ENCODE data around the gene MT1H. TPM values are rescaled to one million over a fixed set of nuclear protein-coding genes. Genes with fewer than 3 reads are reported as not detected.

Gene MT1H
- total RNA-seq, 3 donors from 2014 or later = not detected

DNA sequence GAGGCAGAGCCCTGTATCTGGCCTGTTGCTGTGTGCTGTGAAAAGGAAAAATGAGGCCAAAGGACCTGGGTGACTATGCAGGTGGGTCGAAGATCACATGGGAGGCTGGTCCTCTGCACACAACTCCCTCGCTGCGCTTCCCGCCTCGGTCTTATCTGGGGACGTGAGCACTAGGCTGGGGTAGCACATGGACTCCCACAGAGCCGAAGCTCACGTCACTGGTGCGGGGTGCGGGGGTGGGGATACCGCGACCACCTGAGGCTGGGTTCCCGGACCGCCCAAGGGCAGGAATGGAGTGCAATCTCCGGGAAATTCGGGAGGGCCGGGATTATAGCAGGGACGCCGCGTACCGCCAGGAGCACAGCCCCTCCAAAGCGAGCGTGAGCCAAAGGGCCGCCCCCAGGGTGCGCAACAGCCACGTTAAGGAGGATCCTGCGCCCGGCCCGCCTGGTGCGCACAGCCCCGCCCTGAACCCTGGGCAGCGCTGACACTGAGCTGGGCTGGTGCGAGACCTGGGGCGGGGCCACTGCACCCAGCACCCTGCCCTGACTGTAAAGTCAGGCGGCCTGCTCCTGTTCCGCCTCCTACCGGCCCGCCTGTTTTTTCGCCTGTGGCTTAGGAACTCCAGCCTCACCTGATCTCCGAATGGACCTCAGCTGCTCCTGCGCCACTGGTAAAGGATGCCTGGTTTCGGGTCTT, 26.4 kb upstream of the MT1H start:
- no peak for TF ChIP-seq POLR2A (IDR thresholded peaks at IDR 0.05)
- TF ChIP-seq CTCF (IDR thresholded peaks at IDR 0.05) = peak; percentile 28 to 29 (median 28)
- TF ChIP-seq POLR2AphosphoS5 (IDR thresholded peaks at IDR 0.05) = peak in 1 of 3 donors; percentile 75

DNA sequence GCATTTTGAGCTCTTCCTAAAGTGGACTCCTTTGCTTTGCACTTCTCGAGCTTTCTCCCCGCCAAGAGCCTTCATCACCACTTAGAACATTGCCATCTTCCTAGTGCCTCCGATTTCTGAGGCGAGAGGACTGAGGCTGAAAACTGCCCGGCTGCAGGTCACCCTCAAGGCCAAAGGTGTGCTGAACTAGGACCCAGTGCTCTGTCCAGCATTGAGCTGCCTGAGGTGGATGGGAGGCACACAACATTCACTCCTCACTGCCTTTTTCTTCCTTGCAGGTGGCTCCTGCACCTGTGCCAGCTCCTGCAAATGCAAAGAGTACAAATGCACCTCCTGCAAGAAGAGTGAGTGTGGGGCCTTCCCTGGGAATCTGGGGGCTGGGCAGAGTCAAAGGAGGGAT, 25.8 kb upstream of the MT1H start:
- peak overlapping the region in 1 of 2 donors; percentile 80 for H3K27ac ChIP-seq
- H3K36me3 ChIP-seq = no peaks in the 10 kb centered on the region
- intact Hi-C loops (cut with DNase I; ENCODE audit: low total_unique reads) = no loop called here
- no peaks in the 10 kb centered on the region for H3K4me1 ChIP-seq
- no peaks in the 10 kb centered on the region for H3K27me3 ChIP-seq
- no peak for TF ChIP-seq POLR2AphosphoS5 (IDR thresholded peaks at IDR 0.05)
- DNase-seq (ENCODE audit: low spot score in 2 of 2) = no peak
- peak overlapping the region in 2 of 3 donors; percentile 51 to 64 for H3K4me3 ChIP-seq
- no peaks in the 10 kb centered on the region for H3K9me3 ChIP-seq

More for the DNA sequence above, 26.4 kb upstream of the MT1H start:
- intact Hi-C loops (cut with DNase I; ENCODE audit: low total_unique reads) = no loop called here
- Histone ChIP-seq H3K36me3 (no peaks in the 10 kb centered on the region), H3K27ac (peak overlapping the region in 1 of 2 donors; percentile 80), H3K9me3 (no peaks in the 10 kb centered on the region), H3K27me3 (peaks cover 0 to 4% of the 10 kb centered on the region in 2 donors), H3K4me3 (peak overlapping the region; percentile 9 to 64 (median 51)), H3K4me1 (no peaks in the 10 kb centered on the region)
- DNase-seq (ENCODE audit: low spot score in 2 of 2) = peak; percentile 59 to 75

- H3K4me1 ChIP-seq = no peaks in the 10 kb centered on the region
- no peak for DNase-seq (ENCODE audit: low spot score in 2 of 2)
- no peaks in the 10 kb centered on the region for H3K36me3 ChIP-seq
- no peak overlapping the region for H3K4me3 ChIP-seq
- H3K27me3 ChIP-seq = no peaks in the 10 kb centered on the region
- TF ChIP-seq CTCF (IDR thresholded peaks at IDR 0.05) (no peak), POLR2AphosphoS5 (IDR thresholded peaks at IDR 0.05) (no peak), POLR2A (IDR thresholded peaks at IDR 0.05) (no peak)
- H3K9me3 ChIP-seq = no peaks in the 10 kb centered on the region
- intact Hi-C loops (cut with DNase I; ENCODE audit: low total_unique reads) = no loop called here
- no peak overlapping the region for H3K27ac ChIP-seq
Measured at GRCh38 chr16:56645311-56645710, 24.3 kb upstream of the MT1H start.

GRCh38 chr16:56645838-56646237, 23.8 kb upstream of the MT1H start:
- intact Hi-C loops (cut with DNase I; ENCODE audit: low total_unique reads) = no loop called here
- no peaks in the 10 kb centered on the region for H3K27me3 ChIP-seq

GRCh38 chr16:56647641-56648431, 21.8 kb upstream of the MT1H start:
- intact Hi-C loops (cut with DNase I; ENCODE audit: low total_unique reads) = no loop called here
- no peak for TF ChIP-seq CTCF (IDR thresholded peaks at IDR 0.05)
- no peak for TF ChIP-seq POLR2A (IDR thresholded peaks at IDR 0.05)
- no peak for TF ChIP-seq POLR2AphosphoS5 (IDR thresholded peaks at IDR 0.05)
- no peaks in the 10 kb centered on the region for H3K36me3 ChIP-seq
- H3K27me3 ChIP-seq = no peaks in the 10 kb centered on the region
- H3K4me3 ChIP-seq = no peak overlapping the region
- no peaks in the 10 kb centered on the region for H3K4me1 ChIP-seq
- no peak for DNase-seq (ENCODE audit: low spot score in 2 of 2)
- H3K27ac ChIP-seq = no peak overlapping the region
- no peaks in the 10 kb centered on the region for H3K9me3 ChIP-seq

More at GRCh38 chr16:56645838-56646237, 23.8 kb upstream of the MT1H start:
- Histone ChIP-seq H3K36me3 (no peaks in the 10 kb centered on the region), H3K27ac (no peak overlapping the region), H3K4me3 (no peak overlapping the region), H3K9me3 (no peaks in the 10 kb centered on the region), H3K4me1 (no peaks in the 10 kb centered on the region)
- no peak for DNase-seq (ENCODE audit: low spot score in 2 of 2)
- TF ChIP-seq POLR2A (IDR thresholded peaks at IDR 0.05) (no peak), CTCF (IDR thresholded peaks at IDR 0.05) (no peak), POLR2AphosphoS5 (IDR thresholded peaks at IDR 0.05) (no peak)

All from breast epithelium (tissue), 4 donors.